ENCODE data around the gene HDAC9. TPM values are rescaled to one million over a fixed set of nuclear protein-coding genes. Genes with fewer than 3 reads are reported as not detected.

Gene HDAC9
- total RNA-seq, 2 donors from 2014 or later: 4.9 to 12.9 TPM

- H3K27me3 ChIP-seq: no peaks in the 10 kb centered on the region
- H3K36me3 ChIP-seq (replicated peaks in 1 of 2; ENCODE audit: insufficient read depth in 1 of 2, low read depth in 2 of 2): no peaks in the 10 kb centered on the region
- no peak for TF ChIP-seq POLR2A (IDR thresholded peaks at IDR 0.05)
- TF ChIP-seq CTCF (IDR thresholded peaks at IDR 0.05): no peak
- H3K9me3 ChIP-seq: no peaks in the 10 kb centered on the region
- no peak overlapping the region for H3K4me3 ChIP-seq
- peaks cover 7% of the 10 kb centered on the region for H3K4me1 ChIP-seq
- H3K27ac ChIP-seq: no peak overlapping the region
- intact Hi-C loops (cut with DNase I): no loop called here
- DNase-seq: no peak
- WGBS, 2 donors: 77 to 83% methylated on average over 1 of the region's 1 CpG
- no peak for ATAC-seq
Measured at GRCh38 chr7:18464830-18465229, 30.7 kb upstream of the HDAC9 start.

DNA sequence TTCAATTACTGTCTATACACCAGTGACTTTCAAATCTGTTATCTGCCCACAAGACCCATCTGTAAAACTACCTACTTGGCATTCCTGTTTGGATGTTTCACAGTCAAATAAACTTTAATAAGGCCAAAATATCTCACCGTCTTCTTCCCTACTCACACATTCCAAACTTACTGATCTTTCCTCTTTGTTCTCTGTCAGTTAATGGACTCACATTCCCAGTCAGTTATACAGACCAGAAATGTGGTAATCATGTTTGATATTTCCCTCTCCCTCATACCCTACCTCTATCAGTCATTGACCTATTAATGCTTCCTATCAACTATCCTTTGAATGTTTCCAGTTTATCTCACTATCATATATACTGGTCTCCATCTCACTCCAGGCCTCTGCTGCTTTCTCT, 28.5 kb upstream of the HDAC9 start:
- intact Hi-C loops (cut with DNase I): no loop called here

DNA sequence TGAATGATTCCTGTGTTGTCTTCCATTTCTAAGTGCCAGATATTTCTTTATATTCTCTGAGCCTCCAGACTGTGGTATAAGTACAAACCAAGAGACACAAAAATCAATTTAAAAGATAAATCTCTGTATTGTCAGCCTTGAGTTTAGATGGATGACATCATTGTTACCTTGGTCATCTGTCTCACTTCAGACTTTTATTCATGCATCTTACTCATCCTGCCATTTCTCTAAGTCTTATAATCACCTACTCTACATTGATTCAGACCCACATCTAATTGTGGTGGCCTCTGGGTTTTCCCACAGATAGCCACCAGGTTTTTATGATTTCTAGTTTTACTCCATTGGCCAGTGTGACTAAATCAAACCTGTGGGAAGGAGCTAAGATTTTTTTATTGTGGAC, 26.8 kb upstream of the HDAC9 start:
- Histone ChIP-seq H3K27me3 (no peaks in the 10 kb centered on the region), H3K27ac (no peak overlapping the region), H3K4me3 (no peak overlapping the region), H3K36me3 (replicated peaks in 1 of 2; ENCODE audit: insufficient read depth in 1 of 2, low read depth in 2 of 2) (no peaks in the 10 kb centered on the region), H3K4me1 (peaks cover 7% of the 10 kb centered on the region), H3K9me3 (no peaks in the 10 kb centered on the region)
- TF ChIP-seq CTCF (IDR thresholded peaks at IDR 0.05): no peak
- no peak for TF ChIP-seq POLR2A (IDR thresholded peaks at IDR 0.05)
- no peak for ATAC-seq
- no peak for DNase-seq
- intact Hi-C loops (cut with DNase I): no loop called here

More for the DNA sequence above, 28.5 kb upstream of the HDAC9 start:
- DNase-seq (no peak), ATAC-seq (no peak)
- H3K27ac ChIP-seq: no peak overlapping the region
- TF ChIP-seq POLR2A (IDR thresholded peaks at IDR 0.05) (no peak), CTCF (IDR thresholded peaks at IDR 0.05) (no peak)
- H3K36me3 ChIP-seq (replicated peaks in 1 of 2; ENCODE audit: insufficient read depth in 1 of 2, low read depth in 2 of 2): no peaks in the 10 kb centered on the region
- 54 to 59% methylated on average over 1 of the region's 1 CpG for WGBS, 2 donors
- H3K27me3 ChIP-seq: no peaks in the 10 kb centered on the region
- no peak overlapping the region for H3K4me3 ChIP-seq
- no peaks in the 10 kb centered on the region for H3K9me3 ChIP-seq
- peaks cover 7% of the 10 kb centered on the region for H3K4me1 ChIP-seq

- Histone ChIP-seq H3K36me3 (replicated peaks in 1 of 2; ENCODE audit: insufficient read depth in 1 of 2, low read depth in 2 of 2) (no peaks in the 10 kb centered on the region), H3K27ac (no peak overlapping the region), H3K27me3 (no peaks in the 10 kb centered on the region), H3K9me3 (no peaks in the 10 kb centered on the region), H3K4me3 (no peak overlapping the region), H3K4me1 (peaks cover 7% of the 10 kb centered on the region)
- ATAC-seq (no peak), DNase-seq (no peak)
- TF ChIP-seq CTCF (IDR thresholded peaks at IDR 0.05) (no peak), POLR2A (IDR thresholded peaks at IDR 0.05) (no peak)
- intact Hi-C loops (cut with DNase I): no loop called here
- 62 to 72% methylated on average over 1 of the region's 1 CpG for WGBS, 2 donors
Measured at GRCh38 chr7:18469316-18469715, 26.2 kb upstream of the HDAC9 start.

GRCh38 chr7:18471476-18472160, 23.9 kb upstream of the HDAC9 start:
- Histone ChIP-seq H3K27ac (no peak overlapping the region), H3K36me3 (replicated peaks in 1 of 2; ENCODE audit: insufficient read depth in 1 of 2, low read depth in 2 of 2) (no peaks in the 10 kb centered on the region), H3K4me3 (no peak overlapping the region), H3K27me3 (no peaks in the 10 kb centered on the region), H3K9me3 (no peaks in the 10 kb centered on the region), H3K4me1 (peaks cover 7% of the 10 kb centered on the region)
- intact Hi-C loops (cut with DNase I): no loop called here
- TF ChIP-seq POLR2A (IDR thresholded peaks at IDR 0.05): no peak
- TF ChIP-seq CTCF (IDR thresholded peaks at IDR 0.05): no peak
- ATAC-seq: no peak
- no peak for DNase-seq
